NCI-H2171 (cell line): ENCODE measurements around the gene ST8SIA1.

Source experiments
- DNase-seq: peaks from one replicate; lab custom pipeline; 2025; lab: John Stamatoyannopoulos, UW

The ST8SIA1 gene

DNA sequence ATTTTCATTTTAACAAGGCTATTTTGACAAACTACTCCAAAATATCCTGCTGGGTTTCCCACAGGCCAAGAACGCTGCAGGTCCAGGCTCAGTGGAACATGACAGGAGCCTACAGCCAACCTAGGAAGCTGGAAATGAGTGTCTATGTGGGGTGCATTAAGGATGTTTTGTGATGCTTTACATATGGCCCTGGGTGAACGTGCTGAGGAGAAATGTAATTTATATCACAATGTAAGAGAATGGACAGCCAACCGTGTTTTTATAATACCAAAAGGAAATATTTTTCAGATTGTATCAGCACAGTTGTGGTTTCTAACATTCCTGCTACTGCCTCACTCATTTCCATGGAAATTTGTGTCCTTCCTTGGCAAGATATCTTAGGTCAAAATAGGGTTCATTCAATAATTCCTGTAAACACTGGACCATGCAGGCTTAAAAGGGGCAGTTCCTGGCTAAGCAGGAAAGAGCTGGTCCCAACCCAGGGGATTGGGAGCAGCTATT, 51.5 kb downstream of the ST8SIA1 start:
- DNase-seq: no peak

DNA sequence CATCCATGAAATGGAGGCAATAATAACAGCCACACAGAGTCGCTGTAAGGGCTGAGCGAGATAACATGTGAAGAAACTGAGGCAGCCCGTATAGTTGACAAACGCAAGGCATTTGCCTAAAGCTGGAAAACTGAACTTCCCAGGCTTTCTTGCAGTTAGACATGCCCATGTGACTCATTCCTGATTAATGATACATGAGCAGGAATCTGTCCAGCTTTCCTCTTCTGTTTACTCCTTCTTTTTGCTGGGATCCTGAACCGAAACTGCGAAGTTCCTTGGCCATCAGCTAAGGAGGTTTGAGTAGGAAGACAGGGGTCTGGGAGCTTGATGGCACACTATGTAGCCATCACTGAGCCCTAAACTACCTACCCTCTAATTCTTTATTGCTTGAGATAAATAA, 52.2 kb downstream of the ST8SIA1 start:
- no peak for DNase-seq

DNA sequence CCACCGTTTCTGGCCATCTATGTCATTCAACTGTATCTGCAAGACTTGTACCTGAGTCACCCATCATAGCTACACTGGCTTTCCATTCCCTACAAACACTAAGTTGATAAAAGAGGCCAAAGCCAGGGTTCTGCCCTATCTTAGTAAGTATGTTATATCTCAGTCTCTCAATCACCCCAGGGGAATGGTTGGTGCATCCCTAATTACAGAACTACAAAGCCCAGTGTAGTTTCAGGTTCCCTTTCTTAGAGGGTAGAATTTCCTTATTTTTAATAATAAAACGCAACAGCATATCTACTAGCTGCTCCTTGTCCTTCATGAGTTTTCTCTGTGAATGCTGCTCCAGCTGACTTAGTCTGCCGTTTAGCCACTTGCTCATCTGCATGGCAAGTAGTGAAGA, 57.6 kb downstream of the ST8SIA1 start:
- no peak for DNase-seq

DNA sequence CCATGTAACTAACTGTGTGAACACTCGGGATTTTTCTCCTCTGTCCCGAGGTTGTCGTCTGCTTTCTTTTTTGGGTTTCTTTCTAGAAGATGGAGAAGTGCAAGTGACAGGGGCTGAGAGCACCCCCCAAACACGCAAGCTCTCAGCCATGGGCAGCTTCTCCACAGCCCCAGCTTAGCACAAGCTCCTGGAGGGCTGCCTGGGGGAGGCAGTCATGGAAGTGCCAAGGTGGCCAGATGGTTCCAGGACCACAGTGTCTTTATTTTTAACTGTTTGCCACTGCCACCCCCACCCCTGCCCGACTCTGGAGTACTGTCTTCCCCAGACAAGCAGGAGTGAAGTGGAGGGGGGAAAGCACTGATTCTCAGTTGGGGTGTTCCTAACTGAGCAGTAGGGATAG, 58.2 kb downstream of the ST8SIA1 start:
- no peak for DNase-seq

DNA sequence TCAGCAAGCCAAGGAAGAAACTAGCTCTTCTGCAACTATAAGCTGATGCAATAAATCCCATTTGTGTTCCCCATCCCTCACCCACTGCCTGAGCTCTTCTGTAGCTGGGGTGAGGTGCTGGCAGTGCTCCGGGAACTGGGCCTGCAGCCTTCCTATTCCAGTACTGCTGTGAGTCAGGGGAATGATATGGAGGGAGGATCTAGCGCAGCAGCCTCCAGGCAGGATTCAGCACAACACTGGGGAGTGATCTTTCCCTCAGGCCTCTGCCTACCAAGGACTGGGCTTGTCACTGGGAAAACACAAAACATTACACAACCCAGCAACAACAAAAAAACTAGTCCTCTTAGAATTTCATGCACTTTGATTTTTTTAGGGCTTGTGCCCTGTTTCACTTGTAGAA, 58.7 kb downstream of the ST8SIA1 start:
- DNase-seq: no peak

DNA sequence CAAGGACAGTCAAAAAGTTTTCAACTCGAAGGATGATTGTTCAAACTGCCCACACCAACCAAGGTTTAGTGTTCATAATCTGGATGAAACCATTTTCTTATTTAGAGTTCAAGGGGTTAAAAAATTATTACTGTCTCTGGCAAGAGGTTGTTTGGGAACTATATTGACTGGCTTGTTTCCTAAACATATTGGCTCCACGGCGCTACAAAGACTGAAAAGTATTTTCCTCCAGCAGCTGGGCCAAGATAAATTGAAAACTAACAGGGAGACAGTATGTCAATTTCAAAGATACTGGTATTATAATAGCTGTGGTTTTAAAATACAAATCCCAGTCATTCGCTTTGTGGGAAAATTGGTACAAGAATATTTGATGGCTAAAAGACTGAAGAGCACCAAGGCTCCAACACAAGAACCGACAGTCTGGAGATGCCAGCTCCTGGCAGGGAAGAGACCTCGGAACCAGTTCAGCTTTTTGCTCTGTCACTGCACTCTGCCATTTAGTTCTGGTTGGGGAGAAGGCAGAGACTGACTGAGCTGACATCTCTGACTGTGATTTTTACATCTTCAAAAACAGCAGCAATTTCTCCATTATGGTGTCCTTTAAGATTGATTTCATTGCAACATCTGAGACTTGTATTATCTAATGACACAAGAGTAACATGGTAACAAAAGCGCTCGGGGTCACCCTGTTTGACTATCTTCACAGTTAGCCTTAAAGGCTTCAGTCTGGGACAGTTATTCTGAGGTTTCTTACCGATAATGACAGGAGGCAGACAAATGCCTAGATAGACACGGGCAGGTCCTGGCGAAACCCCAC, 62.0 kb downstream of the ST8SIA1 start:
- no peak for DNase-seq

DNA sequence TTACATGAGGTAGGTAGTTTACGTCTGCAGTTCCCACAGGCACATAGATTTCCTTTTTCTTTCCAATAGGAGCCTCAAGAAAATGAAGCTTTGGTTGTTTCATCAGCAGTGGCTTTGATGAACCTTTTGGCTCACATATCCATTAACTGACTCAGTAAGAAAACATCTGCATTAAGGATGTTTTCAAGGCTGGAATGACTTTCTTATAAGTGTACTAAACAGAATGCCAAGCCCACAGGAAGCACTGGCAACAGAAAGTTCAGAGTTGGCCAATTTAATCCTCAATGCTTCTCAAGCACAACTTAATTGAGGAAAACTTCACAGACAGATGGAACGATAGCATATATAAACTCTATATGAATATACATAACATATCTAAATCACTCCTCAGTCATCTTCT, 63.5 kb downstream of the ST8SIA1 start:
- no peak for DNase-seq

DNA sequence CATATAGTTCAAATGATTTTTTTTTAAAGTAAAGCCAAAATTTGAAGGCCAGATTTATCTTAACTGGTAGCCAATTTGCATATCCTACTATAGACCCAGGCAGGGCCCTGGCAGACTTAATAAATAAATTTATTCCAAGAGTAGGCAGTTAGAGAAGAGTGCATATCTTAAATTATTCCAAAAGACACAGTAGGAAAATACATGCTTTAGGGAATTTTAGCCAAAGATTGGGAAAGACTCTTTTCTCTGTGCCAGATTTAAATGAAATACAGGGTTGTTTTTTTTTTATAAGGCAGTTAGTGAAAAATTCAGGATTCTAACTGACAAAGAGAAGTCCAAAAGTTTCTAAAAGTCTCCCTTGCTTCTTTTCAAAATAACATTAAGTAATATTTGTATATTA, 65.5 kb downstream of the ST8SIA1 start:
- DNase-seq: no peak

DNA sequence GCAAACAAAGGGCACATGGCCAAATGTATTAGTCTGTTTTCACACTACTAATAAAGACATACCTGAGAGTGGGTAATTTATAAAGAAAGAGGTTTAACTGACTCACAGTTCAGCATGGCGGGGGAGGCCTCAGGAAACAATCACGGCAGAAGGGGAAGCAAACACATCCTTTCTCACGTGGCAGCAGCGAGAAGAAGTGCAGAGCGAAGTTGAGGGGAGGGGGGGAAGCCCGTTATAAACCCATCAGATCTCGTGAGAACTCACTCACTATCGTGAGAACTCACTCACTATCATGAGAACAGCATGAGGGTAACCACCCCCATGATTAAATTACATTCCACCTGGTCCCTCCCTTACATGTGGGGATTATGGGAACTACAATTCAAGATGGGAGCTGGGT, 66.1 kb downstream of the ST8SIA1 start:
- no peak for DNase-seq

DNA sequence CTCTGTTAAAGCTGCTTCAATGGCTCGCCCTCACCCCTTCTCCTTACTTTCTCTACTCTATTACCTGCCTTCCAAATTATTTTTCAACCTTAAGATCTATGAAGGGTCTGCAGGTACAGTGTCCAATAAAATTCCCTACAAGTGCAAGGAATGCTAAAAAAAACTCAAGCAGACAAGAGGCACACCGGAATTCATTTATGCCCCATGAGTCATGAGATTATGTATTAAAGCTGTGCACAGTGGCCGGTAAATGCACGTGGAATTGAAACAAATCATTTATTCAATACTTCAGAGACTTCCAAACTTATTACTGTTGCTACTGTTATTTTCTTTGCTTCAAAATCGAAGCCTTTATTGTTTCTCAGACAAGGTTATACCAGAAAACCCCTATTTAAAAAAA, 68.4 kb downstream of the ST8SIA1 start:
- no peak for DNase-seq

DNA sequence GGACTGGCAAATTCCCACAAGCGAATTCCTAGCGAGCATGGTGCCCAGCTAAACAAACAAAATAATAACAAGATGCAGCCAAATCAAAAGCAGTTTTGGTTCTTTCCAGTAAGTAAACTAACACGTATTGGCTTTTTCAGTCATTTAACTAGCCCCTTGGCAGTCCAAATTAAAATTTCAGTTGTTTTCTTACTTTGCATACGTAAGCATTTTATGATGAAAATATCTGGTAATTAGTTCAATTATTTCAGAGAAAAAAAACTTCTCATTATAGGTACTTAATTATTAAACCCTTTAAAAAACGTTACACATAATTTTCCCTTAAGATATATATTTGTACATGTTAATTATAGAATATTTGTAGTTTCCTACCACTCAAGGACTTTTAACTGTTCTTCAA, 70.1 kb downstream of the ST8SIA1 start:
- no peak for DNase-seq

DNA sequence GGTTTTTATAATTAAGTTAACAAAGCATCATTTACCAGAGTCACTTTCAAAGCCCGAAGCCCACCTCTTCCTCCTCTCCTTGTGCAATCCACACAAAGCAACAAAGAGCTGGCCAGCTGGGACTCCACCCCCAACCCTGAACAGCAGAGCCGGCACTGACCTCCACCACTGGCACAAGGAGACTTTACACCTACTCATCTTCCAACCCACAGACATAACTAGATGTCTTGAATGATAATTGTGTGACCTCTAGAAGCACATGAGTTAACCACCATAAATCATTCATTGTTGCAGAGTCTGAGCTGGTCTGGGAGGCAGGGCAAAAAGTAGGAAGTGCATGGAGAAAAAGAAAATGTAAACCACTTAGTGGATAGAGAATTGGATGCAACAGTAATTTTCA, 72.2 kb downstream of the ST8SIA1 start:
- DNase-seq: no peak

DNA sequence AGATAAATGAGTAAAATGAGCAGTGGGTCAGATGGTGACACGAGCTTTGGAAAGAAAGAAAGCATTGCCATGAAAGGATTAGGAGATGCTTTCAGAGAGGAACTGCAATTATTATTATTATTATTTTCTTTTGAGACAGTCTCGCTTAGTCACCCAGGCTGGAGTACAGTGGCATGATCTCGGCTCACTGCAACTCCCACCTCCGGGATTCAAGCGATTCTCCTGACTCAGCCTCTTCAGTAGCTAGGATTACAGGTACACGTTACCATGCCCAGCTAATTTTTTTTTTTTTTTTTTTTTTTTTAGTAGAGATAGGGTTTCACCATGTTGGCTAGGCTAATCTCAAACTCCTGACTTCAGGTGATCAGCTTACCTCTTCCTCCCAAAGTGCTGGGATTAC, 77.4 kb downstream of the ST8SIA1 start:
- DNase-seq: no peak

DNA sequence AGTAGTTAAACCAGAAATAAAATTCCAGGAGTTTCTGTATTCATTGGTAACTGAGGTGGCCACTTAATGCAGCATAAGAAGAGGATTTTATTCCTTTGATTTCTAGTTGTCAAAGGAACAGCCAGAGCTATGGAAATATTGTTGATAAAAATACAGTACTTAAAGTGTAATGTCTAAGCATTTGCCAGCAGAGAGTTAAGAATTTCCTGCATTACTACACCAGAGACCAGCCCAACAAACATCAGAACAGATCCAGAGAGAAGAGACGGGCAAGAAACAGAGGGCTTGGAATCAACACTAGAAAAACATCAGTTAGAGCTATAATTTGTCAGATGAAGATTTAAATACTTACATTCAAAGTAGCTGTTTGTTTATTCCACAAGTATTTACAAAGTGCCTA, 77.9 kb downstream of the ST8SIA1 start:
- DNase-seq: no peak

DNA sequence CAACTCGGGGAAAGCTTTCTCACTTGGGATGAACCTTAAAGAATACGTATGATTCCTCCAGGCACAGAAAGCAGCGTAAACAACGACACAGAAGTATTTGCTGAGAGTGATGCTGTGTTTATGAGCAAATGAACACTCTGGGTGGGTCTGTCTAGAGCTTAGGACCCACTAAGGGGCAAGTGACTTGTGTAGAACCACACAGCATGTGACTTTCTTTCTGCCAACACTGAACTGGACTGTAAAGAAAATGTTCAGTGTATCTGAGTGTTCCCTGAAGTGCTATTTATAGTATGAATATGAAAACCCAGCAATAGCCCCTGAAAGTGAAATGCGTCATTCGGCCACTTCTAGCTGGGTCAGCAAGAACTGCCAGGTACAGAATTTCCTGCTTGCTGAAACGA, 78.5 kb downstream of the ST8SIA1 start:
- DNase-seq: no peak

DNA sequence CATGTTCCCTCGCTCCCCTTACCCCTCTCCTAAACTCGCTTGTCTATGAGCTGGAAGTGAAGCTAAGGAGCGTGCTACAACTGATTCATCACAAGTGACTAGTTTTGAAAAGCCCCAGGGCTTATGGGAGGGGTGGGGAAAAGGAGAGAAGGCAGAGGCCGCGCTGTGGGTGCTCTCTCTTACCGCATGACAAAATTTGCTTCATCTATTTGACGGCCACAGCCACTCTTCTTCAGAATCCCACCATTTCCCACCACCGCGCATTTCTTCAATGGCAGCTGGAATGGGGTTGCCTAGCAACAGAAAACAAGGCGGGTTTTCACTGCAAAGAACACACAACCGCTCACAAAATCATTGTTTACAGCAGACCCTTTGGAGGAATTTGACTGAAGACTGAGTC, 79.4 kb downstream of the ST8SIA1 start:
- DNase-seq: no peak

DNA sequence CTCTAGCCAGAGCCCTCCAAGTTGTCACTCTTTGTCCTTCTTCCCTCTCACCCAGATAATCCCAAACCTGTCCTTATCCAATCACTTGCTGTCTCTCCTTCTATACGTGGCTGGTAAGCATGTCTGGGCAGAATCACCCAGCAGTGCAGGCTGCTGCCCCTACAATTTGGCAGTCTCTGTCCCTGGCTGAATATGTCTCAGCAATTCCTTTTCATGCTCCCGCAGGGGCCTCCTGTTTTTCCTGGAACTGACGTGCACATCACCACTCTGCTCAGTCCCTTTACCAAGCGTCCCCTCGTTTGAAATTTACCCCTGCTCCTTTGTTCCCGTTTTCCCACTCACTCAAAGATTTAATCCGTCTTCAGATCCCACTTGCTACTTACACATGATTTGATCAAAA, 80.0 kb downstream of the ST8SIA1 start:
- no peak for DNase-seq

DNA sequence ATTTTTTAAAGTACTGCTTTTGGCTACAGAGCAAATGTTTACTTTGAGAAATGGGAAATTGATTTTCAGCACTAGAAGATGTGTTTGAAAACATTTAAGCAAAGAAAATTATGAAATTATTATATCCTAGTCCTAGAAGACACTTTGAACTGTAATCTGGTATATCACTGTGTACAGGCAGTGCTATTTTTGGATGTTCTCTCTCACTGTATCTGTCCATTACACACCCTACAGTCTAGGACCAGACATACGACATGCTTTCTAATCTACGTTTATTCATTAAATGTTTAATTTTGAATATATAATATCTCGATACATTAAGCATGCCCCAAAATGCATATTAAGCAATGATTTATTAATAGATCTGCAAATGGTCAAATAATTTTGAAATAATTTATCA, 82.5 kb downstream of the ST8SIA1 start:
- no peak for DNase-seq

DNA sequence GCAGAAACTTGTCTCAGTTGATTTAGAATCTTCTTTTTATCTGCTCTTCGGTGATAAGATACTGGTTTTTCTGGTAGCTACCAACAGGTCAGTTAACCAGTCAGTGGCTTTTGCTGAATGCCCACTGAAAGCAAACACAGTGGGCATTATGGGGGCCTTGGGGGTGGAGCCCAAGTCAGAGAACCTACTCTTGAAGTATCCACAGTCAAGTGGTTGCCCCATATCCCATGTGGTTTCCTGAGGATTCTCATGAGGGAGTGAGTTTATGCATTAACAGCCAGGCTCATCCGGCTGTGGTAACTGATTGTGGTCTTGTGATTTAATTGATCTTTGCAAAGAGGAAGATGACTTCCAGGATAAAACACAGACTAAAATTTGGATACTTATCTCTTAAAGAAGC, 83.7 kb downstream of the ST8SIA1 start:
- no peak for DNase-seq

DNA sequence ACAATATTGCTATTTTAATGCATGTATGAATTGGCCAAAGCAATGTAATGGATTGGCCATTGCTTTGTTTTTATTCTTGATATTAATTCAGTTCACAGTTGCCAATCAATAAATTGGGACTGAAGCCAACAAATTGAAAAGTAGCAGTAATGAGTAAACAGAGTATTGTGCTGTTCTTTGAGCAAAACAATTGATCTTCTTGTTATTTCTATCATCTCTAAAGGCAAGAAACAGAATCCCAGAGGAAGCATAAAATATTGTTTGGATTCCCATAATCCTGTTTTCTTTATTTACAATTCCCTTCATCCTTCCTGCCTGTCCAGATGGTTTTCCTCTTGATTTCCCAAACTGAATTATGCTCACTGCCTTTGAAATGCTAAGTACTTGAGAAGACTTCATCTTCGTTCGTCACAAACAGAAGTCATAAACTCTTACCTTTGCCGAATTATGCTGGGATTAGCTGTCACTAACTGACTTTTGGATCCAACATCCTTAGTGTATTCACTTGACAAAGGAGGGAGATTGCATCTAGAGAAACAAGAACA, 85.9 kb downstream of the ST8SIA1 start:
- DNase-seq: no peak

DNA sequence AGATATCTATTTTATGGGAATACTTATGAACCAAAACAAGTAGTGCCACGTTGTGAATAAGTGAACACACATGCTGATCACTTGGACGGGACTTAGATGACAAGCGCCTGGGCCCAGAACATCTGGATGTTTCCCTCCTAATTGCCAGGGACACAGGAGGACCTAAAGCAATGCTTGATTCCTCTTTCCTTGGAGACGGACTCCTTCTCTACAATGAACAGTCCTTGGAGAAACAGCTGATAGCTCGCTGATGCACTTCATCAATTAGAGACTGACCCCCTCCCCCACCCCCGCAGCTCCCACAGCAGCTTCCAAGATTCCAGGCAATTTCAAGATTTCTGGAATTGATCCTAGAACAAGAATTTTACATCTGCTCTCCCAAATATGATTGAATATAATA, 86.4 kb downstream of the ST8SIA1 start:
- no peak for DNase-seq

DNA sequence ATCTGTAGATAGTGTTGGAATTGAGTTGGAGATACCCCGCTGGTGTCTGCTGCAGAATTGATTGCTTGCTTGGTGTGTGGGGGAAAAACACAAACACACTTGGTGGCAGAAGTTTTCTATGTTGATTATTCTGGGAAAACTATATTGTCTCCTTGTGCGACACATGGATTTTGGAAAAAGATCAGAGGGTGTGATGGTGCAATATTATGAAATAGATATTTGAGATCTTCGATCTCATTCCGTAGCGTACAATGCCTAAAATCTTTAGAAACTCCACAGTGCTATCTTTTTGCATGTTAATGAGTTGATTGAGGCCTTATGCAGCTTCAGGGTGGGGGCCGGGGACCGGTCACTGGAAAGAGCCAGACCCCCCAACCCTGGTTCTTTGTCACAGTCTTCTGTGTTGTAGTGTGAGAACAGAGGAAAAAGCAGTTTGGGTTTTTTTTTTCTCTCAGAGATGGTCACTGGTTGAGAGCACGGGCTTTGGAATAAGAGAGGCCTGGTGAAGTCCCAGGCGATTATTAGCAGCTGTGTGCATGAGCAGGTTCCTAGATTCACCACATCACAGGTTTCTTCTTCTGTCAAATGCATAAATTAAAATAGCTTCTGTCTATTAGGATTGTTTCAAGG, 88.2 kb downstream of the ST8SIA1 start:
- DNase-seq: no peak

DNA sequence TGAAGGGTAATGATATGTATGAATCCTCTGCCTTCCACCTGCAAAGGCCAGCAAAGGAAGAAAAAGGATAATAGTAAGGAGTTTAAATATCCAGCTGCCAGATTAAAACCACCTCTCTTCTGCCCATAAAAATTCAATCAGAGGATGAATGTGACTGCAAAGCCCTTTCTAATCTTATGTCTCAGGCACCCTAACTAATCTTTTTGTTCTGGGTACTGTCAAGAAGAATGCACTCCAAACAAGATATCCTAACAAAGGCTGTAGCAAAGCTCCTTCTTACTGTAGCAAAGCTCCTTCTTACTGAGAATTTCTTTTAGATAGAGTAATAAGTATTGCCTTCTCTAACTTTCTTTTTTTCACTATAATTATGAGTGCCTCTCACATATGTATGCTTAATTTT, 91.8 kb downstream of the ST8SIA1 start:
- no peak for DNase-seq

DNA sequence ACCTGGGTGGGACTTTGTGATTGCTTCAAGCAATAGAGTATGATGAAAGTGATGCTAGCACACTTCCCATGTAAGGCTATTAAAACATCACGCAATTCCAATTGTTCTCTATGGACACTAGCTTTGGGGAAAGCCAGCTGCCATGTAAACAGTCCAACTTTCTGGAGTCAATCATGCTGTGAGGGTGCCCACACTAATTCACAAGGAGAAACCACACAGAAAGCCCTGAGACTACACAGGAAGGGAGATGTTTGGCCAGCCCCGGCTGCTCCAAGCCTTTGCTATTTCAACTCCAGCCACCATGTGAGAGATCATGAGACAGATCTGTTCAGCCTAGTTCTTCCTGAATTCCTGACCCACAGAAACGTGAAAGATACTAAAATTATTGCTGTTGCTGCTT, 96.3 kb downstream of the ST8SIA1 start:
- no peak for DNase-seq
